Osteocyte (in vitro differentiated cells): ENCODE measurements around the gene RCOR1. TPM values are rescaled to one million over a fixed set of nuclear protein-coding genes. Genes with fewer than 3 reads are reported as not detected.

ENCODE experiments used
- DNase-seq: peaks from one replicate; pipeline ENCODE4 v3.0.0; 2021; ENCODE audit warnings: mixed read lengths; ENCODE audit not compliant: unreplicated experiment; ENCODE audit errors: extremely low spot score
- H3K27ac Mint-ChIP-seq: one replicate; pipeline ENCODE4 v1.8.0; 2021; ENCODE audit warnings: mild to moderate bottlenecking, mixed read lengths; ENCODE audit not compliant: unreplicated experiment
- H3K27me3 Mint-ChIP-seq: one replicate; pipeline ENCODE4 v1.8.0; 2021; ENCODE audit warnings: mixed read lengths; ENCODE audit not compliant: unreplicated experiment
- H3K36me3 Mint-ChIP-seq: one replicate; pipeline ENCODE4 v1.8.0; 2021; ENCODE audit warnings: mixed read lengths; ENCODE audit not compliant: unreplicated experiment
- H3K4me1 Mint-ChIP-seq: one replicate; pipeline ENCODE4 v1.8.0; 2021; ENCODE audit warnings: mixed read lengths; ENCODE audit not compliant: unreplicated experiment
- H3K4me3 Mint-ChIP-seq: one replicate; pipeline ENCODE4 v1.8.0; 2021; ENCODE audit warnings: mild to moderate bottlenecking, moderate library complexity, mixed read lengths; ENCODE audit not compliant: unreplicated experiment
- H3K9me3 Mint-ChIP-seq: one replicate; pipeline ENCODE4 v1.8.0; 2021; ENCODE audit warnings: mixed read lengths; ENCODE audit not compliant: unreplicated experiment
- total RNA-seq: library from RNA; stranded (reverse); gene quantifications from 2 replicates; pipeline ENCODE4 v1.2.1, GENCODE V29; 2021
- TF ChIP-seq, protein P1 (sequence below): fragments of 200-600 bp; sonication (generic); IDR thresholded peaks from 2 replicates; pipeline ENCODE4 v1.5.0; 2021; ENCODE audit warnings: antibody characterized with exemption, mild to moderate bottlenecking, moderate library complexity

Gene RCOR1
- total RNA-seq, 1 donor from 2014 or later: 23.6 TPM

GRCh38 chr14:102738373-102739189 lies 146.1 kb downstream of the RCOR1 start:
- TF ChIP-seq, protein P1, sequence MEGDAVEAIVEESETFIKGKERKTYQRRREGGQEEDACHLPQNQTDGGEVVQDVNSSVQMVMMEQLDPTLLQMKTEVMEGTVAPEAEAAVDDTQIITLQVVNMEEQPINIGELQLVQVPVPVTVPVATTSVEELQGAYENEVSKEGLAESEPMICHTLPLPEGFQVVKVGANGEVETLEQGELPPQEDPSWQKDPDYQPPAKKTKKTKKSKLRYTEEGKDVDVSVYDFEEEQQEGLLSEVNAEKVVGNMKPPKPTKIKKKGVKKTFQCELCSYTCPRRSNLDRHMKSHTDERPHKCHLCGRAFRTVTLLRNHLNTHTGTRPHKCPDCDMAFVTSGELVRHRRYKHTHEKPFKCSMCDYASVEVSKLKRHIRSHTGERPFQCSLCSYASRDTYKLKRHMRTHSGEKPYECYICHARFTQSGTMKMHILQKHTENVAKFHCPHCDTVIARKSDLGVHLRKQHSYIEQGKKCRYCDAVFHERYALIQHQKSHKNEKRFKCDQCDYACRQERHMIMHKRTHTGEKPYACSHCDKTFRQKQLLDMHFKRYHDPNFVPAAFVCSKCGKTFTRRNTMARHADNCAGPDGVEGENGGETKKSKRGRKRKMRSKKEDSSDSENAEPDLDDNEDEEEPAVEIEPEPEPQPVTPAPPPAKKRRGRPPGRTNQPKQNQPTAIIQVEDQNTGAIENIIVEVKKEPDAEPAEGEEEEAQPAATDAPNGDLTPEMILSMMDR: no peak
- no peaks in the 10 kb centered on the region for H3K27me3 Mint-ChIP-seq
- H3K36me3 Mint-ChIP-seq: peaks cover 12% of the 10 kb centered on the region
- H3K4me3 Mint-ChIP-seq: no peak overlapping the region
- no peak overlapping the region for H3K27ac Mint-ChIP-seq
- DNase-seq: no peak
- H3K9me3 Mint-ChIP-seq: peaks cover 4% of the 10 kb centered on the region
- no peaks in the 10 kb centered on the region for H3K4me1 Mint-ChIP-seq

- H3K4me3 Mint-ChIP-seq: no peak overlapping the region
- no peaks in the 10 kb centered on the region for H3K4me1 Mint-ChIP-seq
Observed at GRCh38 chr14:102739190-102739469, 146.7 kb downstream of the RCOR1 start.

GRCh38 chr14:102746634-102747438 lies 154.4 kb downstream of the RCOR1 start:
- H3K4me1 Mint-ChIP-seq: no peaks in the 10 kb centered on the region

More at GRCh38 chr14:102739190-102739469, 146.7 kb downstream of the RCOR1 start:
- Mint-ChIP-seq H3K27me3 (no peaks in the 10 kb centered on the region), H3K27ac (no peak overlapping the region), H3K9me3 (peaks cover 4% of the 10 kb centered on the region), H3K36me3 (peaks cover 11% of the 10 kb centered on the region)
- DNase-seq: no peak
- TF ChIP-seq, protein P1: no peak

GRCh38 chr14:102748806-102749205 lies 156.4 kb downstream of the RCOR1 start:
- TF ChIP-seq, protein P1: no peak
- Mint-ChIP-seq H3K4me3 (no peak overlapping the region), H3K27me3 (no peaks in the 10 kb centered on the region), H3K4me1 (no peaks in the 10 kb centered on the region), H3K36me3 (peaks cover 7% of the 10 kb centered on the region), H3K9me3 (no peaks in the 10 kb centered on the region), H3K27ac (no peak overlapping the region)
- no peak for DNase-seq

More at GRCh38 chr14:102746634-102747438, 154.4 kb downstream of the RCOR1 start:
- Mint-ChIP-seq H3K4me3 (no peak overlapping the region), H3K27ac (no peak overlapping the region), H3K9me3 (peaks cover 4% of the 10 kb centered on the region), H3K27me3 (no peaks in the 10 kb centered on the region), H3K36me3 (peaks cover 10% of the 10 kb centered on the region)
- no peak for DNase-seq
- TF ChIP-seq, protein P1: no peak
